ENCODE data around the gene OR5H6.

DNA sequence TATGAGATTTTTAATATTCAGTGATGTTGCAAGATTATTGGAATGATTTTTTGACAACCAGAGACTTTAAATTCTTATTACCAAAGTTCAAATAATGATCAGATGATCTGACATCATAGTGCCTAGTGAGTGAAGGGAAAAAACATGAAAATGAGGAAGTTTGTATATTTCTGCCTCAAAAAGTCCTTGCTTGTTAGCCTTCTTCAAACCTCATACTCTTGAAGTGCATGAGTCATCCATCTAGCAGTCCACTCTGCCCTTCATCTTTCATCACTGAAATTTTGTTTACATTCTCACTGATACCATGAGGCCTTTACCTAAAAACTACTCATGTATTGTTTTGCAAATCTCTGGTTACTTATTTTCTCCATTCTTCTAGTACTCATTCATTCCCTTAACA lies 23.9 kb upstream of the OR5H6 start:
- TF ChIP-seq RARB (CRISPR knock-in tag; IDR thresholded peaks at IDR 0.05) (no peak), TCF4 (CRISPR knock-in tag; IDR thresholded peaks at IDR 0.05; ENCODE audit: borderline replicate concordance) (no peak), ARNTL (CRISPR knock-in tag; IDR thresholded peaks at IDR 0.05; ENCODE audit: borderline replicate concordance, low read depth) (no peak), GLIS3 (CRISPR knock-in tag; IDR thresholded peaks at IDR 0.05) (no peak), ZNF565 (CRISPR knock-in tag; conservative IDR thresholded peaks at IDR 0.05; ENCODE audit: low read depth) (no peak), OSR1 (CRISPR knock-in tag; IDR thresholded peaks at IDR 0.05) (no peak), ZFP30 (CRISPR knock-in tag; IDR thresholded peaks at IDR 0.05) (no peak)
- TF ChIP-seq, protein P1, sequence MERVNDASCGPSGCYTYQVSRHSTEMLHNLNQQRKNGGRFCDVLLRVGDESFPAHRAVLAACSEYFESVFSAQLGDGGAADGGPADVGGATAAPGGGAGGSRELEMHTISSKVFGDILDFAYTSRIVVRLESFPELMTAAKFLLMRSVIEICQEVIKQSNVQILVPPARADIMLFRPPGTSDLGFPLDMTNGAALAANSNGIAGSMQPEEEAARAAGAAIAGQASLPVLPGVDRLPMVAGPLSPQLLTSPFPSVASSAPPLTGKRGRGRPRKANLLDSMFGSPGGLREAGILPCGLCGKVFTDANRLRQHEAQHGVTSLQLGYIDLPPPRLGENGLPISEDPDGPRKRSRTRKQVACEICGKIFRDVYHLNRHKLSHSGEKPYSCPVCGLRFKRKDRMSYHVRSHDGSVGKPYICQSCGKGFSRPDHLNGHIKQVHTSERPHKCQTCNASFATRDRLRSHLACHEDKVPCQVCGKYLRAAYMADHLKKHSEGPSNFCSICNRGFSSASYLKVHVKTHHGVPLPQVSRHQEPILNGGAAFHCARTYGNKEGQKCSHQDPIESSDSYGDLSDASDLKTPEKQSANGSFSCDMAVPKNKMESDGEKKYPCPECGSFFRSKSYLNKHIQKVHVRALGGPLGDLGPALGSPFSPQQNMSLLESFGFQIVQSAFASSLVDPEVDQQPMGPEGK (CRISPR knock-in tag; IDR thresholded peaks at IDR 0.05; ENCODE audit: borderline replicate concordance): no peak
